Cardiac ventricle fibroblast (primary cell): Measurements from ENCODE around the gene HABP4. TPM values are rescaled to one million over a fixed set of nuclear protein-coding genes. Genes with fewer than 3 reads are reported as not detected.

Experiments
- total RNA-seq: library from RNA; depleted of rRNA; stranded (reverse); fragments of >200 nt; gene quantifications from 2 replicates; pipeline ENCODE4 v1.2.3, GENCODE V29; 2015

The HABP4 gene, protein sequence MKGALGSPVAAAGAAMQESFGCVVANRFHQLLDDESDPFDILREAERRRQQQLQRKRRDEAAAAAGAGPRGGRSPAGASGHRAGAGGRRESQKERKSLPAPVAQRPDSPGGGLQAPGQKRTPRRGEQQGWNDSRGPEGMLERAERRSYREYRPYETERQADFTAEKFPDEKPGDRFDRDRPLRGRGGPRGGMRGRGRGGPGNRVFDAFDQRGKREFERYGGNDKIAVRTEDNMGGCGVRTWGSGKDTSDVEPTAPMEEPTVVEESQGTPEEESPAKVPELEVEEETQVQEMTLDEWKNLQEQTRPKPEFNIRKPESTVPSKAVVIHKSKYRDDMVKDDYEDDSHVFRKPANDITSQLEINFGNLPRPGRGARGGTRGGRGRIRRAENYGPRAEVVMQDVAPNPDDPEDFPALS
- total RNA-seq: 9.5 TPM in 2 replicates

DNA sequence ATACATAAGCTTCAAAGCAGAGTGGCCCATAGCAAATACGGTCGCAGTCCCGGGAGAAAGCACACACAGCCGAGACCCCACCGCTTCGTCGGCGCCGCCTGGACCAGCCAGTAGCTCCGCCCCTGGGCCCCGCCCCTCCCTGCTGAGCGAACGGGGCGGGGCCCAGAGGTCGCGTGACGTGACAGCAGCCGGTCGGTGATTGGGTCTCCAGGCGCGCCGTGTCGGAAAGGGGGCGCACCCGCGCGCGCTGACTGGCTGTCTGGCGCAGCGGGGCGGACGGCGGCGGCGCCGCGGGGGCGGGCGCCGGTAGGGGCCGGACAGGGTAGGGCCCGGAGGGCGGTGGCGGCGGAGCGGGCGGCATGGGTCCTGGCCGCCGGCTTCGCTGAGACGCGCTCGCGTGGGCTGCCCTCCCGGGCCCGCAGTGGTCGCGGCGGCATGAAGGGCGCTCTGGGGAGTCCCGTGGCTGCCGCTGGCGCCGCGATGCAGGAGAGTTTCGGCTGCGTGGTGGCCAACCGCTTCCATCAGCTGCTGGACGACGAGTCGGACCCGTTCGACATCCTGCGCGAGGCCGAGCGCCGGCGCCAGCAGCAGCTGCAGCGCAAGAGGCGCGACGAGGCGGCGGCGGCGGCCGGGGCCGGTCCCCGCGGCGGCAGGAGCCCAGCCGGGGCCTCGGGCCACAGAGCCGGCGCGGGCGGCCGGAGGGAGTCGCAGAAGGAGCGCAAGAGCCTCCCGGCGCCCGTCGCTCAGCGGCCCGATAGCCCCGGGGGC is at the start of gene HABP4:
Gene HABP4 (plus strand): TSS at position 325 of the 768 bp plus-strand sequence. CDS start 111 bp downstream, at position 436.

DNA sequence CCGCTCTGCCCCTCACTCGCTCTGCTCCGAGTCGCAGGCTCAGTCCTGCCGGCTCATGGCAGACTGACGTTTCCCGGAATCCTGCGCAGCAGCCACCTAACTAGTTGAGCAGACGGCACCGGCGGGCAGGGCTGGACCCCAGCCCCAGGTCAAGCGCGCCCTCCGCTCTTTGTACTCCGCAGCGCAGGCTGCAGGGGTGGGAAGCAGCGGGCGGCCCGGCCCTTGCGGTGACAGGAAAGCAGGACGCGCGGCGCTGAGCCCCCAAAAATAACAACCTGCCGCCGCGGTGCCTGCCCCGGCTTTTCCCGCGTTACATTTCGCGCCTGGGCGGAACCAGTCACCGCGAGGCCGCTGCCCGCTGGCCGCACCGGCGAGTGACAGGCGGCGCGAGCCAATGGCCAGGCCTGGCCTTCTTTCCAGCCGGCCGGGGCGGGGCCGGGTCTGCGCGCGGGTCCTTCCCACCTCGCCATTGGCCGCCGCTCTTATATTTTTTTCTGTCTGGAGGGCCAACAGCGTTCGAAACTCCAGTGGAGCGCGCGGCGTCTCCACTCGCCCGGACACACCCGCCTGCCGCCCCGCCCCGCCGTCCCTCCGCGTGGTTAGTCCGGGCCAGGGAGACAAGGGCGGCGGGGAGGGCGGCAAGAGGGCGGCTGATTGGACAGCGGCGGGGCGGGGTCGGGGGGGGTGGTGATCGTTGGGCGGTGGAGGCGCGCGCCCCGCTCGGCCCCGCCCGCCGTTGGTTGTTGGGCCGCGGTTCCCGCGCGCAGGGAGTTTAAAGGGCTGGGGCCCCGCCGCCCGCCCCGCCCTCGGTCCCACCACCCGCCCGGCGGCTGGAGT is 31.7 kb upstream of the HABP4 start, which contains the start of gene ZNF367:
Gene ZNF367 (minus strand): TSS at position 288 of the 837 bp plus-strand sequence. CDS start 338 bp downstream, outside the sequence.

Other genes with a start within 250 kb of the HABP4 start
- gene HSD17B3, start 148.0 kb upstream of the HABP4 start, total RNA-seq: not detected in 2 replicates
- 12.1 and 16.9 TPM in 2 replicates for gene SLC35D2, start 66.5 kb upstream of the HABP4 start, total RNA-seq
- 0.50 and 0.59 TPM in 2 replicates for gene ZNF367, start 31.8 kb upstream of the HABP4 start, total RNA-seq
- 8.0 and 8.9 TPM in 2 replicates for gene CDC14B, start 169.7 kb downstream of the HABP4 start, total RNA-seq
- gene PRXL2C, start 205.1 kb downstream of the HABP4 start, total RNA-seq: 10.9 and 12.0 TPM in 2 replicates